Measurements from ENCODE around the gene MYRF. TPM values are rescaled to one million over a fixed set of nuclear protein-coding genes. Genes with fewer than 3 reads are reported as not detected.

MYRF gene
- total and polyA plus RNA-seq, 9 of the 15 experiments (the other 6 are each of a cell fraction or from before 2014, with no cell fraction given), result 2.3 to 25.8 (median 7.1) TPM

- ChIA-PET POLR2A (interaction anchor here (0.6 to 2.3 kb wide), 9 partner anchors 9 to 47 kb away, joined by 3 to 8 read pairs (median 4); no protein-coding TSS in a partner anchor), CTCF (ENCODE audit: low intra/inter-chr PET ratio) (no interaction called here)
- peaks cover 15% of the 10 kb centered on the region for H3K9me1 ChIP-seq (ENCODE audit: control insufficient read depth, insufficient read depth, low read length)
- H4K20me1 ChIP-seq (replicated peaks; ENCODE audit: control insufficient read depth, insufficient read depth, low read length), result no peaks in the 10 kb centered on the region
- no TSS peak for BruUV-seq (replicated peaks)
- H3K27ac ChIP-seq (ENCODE audit: extremely low read depth, low read depth, low read length), result peak overlapping the region; percentile 100
- peak overlapping the region; percentile 86 to 93 for H3K9ac ChIP-seq (ENCODE audit: insufficient read depth in 1 of 2, low read depth in 2 of 2, low read length in 2 of 2)
- H3K4me3 ChIP-seq, result no peak overlapping the region
- peak overlapping the region; percentile 61; the same call in 1 of the 2 replicates for H2AFZ ChIP-seq (ENCODE audit: low read depth, low read length)
- FAIRE-seq, result peak; percentile 23
- peak in 2 of 4 experiments; percentile 14 to 40 for DNase-seq (ENCODE audit: extremely low read depth in 1 of 4, low spot score in 3 of 4)
- peaks cover 36% of the 10 kb centered on the region; the same call in 2 of the 3 replicates for H3K79me2 ChIP-seq (ENCODE audit: control insufficient read depth, insufficient read depth, low read length)
- H3K27me3 ChIP-seq (ENCODE audit: control insufficient read depth in 2 of 2, insufficient read depth in 2 of 2, low read length in 2 of 2), result no peaks in the 10 kb centered on the region
- intact Hi-C loops (cut with micrococcal nuclease), result loop anchor here (1.0 to 2.0 kb wide), 2 partner anchors 17 to 37 kb away; partner anchors contain the start of gene FADS1
- no peaks in the 10 kb centered on the region for H3K9me3 ChIP-seq (replicated peaks; ENCODE audit: control insufficient read depth, insufficient read depth, low read depth, low read length)
- peaks cover 51 to 63% of the 10 kb centered on the region in 2 experiments for H3K4me1 ChIP-seq (replicated peaks in 1 of 2; ENCODE audit: control insufficient read depth in 2 of 2, insufficient read depth in 2 of 2, low read length in 2 of 2)
- in situ Hi-C loops (cut with MboI), result no loop called here
- peak overlapping the region; percentile 73 for H3K4me2 ChIP-seq (ENCODE audit: insufficient read depth, low read length)
- H3K36me3 ChIP-seq (ENCODE audit: control insufficient read depth, insufficient read depth, low read length), result no peaks in the 10 kb centered on the region
- 78% methylated on average over 12 of the region's 12 CpGs for WGBS (ENCODE audit: insufficient coverage, low coverage, missing lambda C conversion rate)
- peak; percentile 8; the same call in 2 of the 3 replicates for ATAC-seq
- TF ChIP-seq, protein P1, sequence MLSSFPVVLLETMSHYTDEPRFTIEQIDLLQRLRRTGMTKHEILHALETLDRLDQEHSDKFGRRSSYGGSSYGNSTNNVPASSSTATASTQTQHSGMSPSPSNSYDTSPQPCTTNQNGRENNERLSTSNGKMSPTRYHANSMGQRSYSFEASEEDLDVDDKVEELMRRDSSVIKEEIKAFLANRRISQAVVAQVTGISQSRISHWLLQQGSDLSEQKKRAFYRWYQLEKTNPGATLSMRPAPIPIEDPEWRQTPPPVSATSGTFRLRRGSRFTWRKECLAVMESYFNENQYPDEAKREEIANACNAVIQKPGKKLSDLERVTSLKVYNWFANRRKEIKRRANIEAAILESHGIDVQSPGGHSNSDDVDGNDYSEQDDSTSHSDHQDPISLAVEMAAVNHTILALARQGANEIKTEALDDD (IDR thresholded peaks at IDR 0.05), result no peak
- TF ChIP-seq E2F4 (CRISPR knock-in tag; IDR thresholded peaks at IDR 0.05; ENCODE audit: low read depth) (no peak), ZNF197 (CRISPR knock-in tag; IDR thresholded peaks at IDR 0.05; ENCODE audit: low read depth) (0 out of 2 replicates have a peak, but pooled peaks have one; percentile 2), NR4A1 (CRISPR knock-in tag; IDR thresholded peaks at IDR 0.05) (0 out of 2 replicates have a peak, but pooled peaks have one; percentile 20), NR4A1 (tag; IDR thresholded peaks at IDR 0.05) (no peak), RAD21 (CRISPR knock-in tag; conservative IDR thresholded peaks at IDR 0.05 in 1 of 2, IDR thresholded peaks at IDR 0.05 in 1 of 2) (peak in 1 of 2 experiments; percentile 8; a peak in 1 of 4 replicates), ZNF354B (CRISPR knock-in tag; IDR thresholded peaks at IDR 0.05) (no peak), ZNF584 (CRISPR knock-in tag; IDR thresholded peaks at IDR 0.05; ENCODE audit: low read depth) (peak; percentile 38; the same call in 1 of the 2 replicates), FOXM1 (IDR thresholded peaks at IDR 0.05; ENCODE audit: low read depth) (no peak), FOXM1 (CRISPR knock-in tag; IDR thresholded peaks at IDR 0.05; ENCODE audit: low read depth) (0 out of 2 replicates have a peak, but pooled peaks have one; percentile 77), RB1 (IDR thresholded peaks at IDR 0.05; ENCODE audit: low read depth) (0 out of 2 replicates have a peak, but pooled peaks have one; percentile 7), ZBTB7A (IDR thresholded peaks at IDR 0.05; ENCODE audit: borderline replicate concordance, control insufficient read depth, low read depth, low read length) (peak; percentile 15; the same call in 1 of the 2 replicates)
- TF ChIP-seq, protein P2, sequence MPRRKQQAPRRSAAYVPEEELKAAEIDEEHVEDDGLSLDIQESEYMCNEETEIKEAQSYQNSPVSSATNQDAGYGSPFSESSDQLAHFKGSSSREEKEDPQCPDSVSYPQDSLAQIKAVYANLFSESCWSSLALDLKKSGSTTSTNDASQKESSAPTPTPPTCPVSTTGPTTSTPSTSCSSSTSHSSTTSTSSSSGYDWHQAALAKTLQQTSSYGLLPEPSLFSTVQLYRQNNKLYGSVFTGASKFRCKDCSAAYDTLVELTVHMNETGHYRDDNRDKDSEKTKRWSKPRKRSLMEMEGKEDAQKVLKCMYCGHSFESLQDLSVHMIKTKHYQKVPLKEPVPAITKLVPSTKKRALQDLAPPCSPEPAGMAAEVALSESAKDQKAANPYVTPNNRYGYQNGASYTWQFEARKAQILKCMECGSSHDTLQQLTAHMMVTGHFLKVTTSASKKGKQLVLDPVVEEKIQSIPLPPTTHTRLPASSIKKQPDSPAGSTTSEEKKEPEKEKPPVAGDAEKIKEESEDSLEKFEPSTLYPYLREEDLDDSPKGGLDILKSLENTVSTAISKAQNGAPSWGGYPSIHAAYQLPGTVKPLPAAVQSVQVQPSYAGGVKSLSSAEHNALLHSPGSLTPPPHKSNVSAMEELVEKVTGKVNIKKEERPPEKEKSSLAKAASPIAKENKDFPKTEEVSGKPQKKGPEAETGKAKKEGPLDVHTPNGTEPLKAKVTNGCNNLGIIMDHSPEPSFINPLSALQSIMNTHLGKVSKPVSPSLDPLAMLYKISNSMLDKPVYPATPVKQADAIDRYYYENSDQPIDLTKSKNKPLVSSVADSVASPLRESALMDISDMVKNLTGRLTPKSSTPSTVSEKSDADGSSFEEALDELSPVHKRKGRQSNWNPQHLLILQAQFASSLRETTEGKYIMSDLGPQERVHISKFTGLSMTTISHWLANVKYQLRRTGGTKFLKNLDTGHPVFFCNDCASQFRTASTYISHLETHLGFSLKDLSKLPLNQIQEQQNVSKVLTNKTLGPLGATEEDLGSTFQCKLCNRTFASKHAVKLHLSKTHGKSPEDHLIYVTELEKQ (CRISPR knock-in tag; IDR thresholded peaks at IDR 0.05), result no peak
- TF ChIP-seq, protein P3, sequence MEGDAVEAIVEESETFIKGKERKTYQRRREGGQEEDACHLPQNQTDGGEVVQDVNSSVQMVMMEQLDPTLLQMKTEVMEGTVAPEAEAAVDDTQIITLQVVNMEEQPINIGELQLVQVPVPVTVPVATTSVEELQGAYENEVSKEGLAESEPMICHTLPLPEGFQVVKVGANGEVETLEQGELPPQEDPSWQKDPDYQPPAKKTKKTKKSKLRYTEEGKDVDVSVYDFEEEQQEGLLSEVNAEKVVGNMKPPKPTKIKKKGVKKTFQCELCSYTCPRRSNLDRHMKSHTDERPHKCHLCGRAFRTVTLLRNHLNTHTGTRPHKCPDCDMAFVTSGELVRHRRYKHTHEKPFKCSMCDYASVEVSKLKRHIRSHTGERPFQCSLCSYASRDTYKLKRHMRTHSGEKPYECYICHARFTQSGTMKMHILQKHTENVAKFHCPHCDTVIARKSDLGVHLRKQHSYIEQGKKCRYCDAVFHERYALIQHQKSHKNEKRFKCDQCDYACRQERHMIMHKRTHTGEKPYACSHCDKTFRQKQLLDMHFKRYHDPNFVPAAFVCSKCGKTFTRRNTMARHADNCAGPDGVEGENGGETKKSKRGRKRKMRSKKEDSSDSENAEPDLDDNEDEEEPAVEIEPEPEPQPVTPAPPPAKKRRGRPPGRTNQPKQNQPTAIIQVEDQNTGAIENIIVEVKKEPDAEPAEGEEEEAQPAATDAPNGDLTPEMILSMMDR (IDR thresholded peaks at IDR 0.05 in 2 of 3, conservative IDR thresholded peaks at IDR 0.05 in 1 of 3; ENCODE audit: insufficient read depth in 2 of 3, low read depth in 1 of 3, low read length in 3 of 3), result peak in 1 of 3 experiments; percentile 22; a peak in 1 of 6 replicates
These were observed 81.5 kb downstream of the MYRF start for GRCh38 chr11:61833926-61834277.

Measured in K562 (cell line).